Stimulated activated CD8-positive, alpha-beta memory T cell treated with anti-CD3 and anti-CD28 coated beads, Interleukin-4, amount 100 ng/mL, for 48 hours (primary cell): Measurements from ENCODE around the gene OR2A25.

Experiments used
- DNase-seq: peaks from one replicate; pipeline ENCODE4 v3.0.0-alpha.2; 2020

Gene OR2A25

DNA sequence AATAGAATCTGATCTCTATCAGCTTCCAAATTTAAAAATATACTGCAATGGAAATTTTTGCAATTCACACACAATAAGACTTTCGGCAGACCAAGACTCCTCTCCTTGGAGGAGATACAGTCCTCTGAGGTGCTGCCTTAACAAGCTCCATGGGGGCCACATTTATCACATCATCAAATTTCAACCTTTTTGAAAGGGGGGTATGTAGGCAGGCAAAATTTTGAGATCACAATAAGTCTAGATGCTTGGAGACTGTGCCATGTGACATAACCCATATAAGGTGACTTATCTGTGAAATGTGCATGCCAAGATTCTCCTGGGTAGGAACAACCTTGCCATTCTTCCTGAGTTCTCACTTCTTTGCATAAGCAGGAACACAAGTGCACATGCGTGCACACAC, 16.4 kb downstream of the OR2A25 start, which contains the start of gene OR2A12:
Gene OR2A12 (plus strand): TSS at position 301 of the 400 bp plus-strand sequence. CDS start 8,830 bp downstream, outside the sequence.
- DNase-seq = no peak

DNA sequence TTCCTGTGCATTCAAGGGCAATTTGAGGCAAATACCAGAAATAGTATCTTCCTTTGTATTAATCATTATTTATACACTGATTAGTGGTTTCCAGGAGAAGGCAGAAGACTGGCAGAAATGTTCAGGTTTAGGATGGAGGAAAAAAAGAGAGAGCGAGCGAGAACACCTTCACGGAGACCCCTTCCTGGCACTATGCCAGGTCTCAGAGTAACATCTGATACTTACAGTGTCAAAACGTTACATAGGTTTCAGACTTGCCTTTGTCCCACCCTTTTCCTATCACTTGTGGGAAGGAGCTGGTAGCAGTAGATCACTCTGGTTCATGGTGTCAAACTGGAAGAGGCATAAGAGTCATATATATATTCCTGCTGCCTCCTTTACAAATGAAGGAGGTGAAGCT, 17.1 kb downstream of the OR2A25 start:
- DNase-seq = no peak

GRCh38 chr7:144087230-144087629, 17.6 kb downstream of the OR2A25 start:
- no peak for DNase-seq

DNA sequence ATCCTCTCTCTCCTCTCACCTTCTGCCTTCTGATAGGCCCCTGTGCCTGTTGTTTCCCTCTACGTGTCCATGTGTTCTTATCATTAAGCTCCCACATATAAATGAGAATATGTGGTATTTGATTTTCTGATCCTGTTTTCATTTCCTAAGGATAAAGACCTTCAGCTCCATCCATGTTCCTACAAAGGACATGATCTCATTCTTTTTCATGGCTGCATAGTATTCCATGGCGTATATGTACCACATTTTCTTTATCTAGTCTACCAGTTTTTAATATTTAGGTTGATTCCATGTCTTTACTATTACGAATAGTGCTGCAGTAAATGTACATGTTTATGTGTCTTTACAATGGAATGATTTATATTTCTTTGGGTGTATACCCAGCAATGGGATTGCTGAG, 21.1 kb downstream of the OR2A25 start:
- no peak for DNase-seq

- DNase-seq = no peak
Measured at GRCh38 chr7:144098776-144099175, 29.2 kb downstream of the OR2A25 start.

DNA sequence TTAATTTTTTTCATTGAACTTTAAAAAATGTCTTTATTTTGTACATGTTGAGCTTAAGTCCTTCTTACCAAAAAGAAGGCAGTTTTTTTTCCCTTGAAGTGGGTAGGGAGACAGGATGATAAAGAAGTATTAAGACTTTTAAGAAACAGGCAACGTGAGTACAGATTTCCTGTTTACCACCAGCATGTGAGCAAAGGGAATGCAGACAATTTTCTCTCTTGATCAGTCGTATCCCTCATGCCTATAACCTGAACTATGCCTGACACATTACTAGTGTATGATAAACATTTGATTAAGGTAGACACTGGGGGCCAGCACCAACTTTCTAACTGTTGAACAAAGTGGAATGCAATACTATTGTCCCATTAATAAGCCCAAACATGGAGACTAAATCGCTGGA, 31.0 kb downstream of the OR2A25 start:
- no peak for DNase-seq

DNA sequence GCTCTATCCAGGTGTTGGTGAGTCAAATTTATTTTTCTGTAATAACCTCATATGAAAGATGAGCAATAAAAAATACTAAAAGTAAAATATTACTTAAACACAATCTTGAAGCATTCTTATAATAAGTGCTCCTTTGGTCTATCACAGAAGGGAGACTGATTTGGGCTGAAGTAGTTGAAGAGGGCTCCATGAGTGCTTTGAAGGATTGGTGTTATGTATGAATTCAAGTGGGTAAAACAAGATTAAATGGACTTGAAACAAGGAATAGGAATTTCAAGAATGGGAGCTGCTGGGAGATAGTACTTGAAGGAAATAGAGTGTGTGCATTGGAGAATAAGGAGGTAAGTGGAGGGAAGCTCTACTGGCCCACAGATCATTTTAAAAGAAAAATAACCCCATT, 32.4 kb downstream of the OR2A25 start:
- no peak for DNase-seq

DNA sequence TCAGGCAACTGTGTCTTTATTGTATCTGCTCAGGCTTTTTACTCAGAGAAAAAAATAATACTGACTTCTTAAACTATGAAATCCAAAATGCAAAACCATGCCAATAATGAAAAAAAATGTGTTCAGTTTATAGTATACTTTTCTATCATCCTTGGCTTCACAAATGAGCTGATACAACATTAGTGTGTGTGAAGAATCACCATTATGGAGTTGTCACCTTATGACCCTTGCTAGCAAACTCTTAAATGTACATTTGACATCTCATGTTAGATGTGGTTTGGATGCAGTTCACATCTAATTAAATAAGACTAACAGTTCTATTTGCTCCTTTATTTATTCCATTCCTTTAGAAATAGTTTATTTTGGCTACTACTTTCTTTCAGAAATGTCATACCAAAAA, 35.6 kb downstream of the OR2A25 start:
- DNase-seq = no peak

GRCh38 chr7:144109283-144109682, 39.7 kb downstream of the OR2A25 start, which contains the start of gene OR2A2:
TSS of gene OR2A2 (plus strand) at chr7:144109583. CDS start at chr7:144109583, 0 bp downstream.
- no peak for DNase-seq

- DNase-seq = no peak
Measured at GRCh38 chr7:144110272-144110671, 40.7 kb downstream of the OR2A25 start.

- DNase-seq = no peak
Measured at GRCh38 chr7:144113651-144114050, 44.0 kb downstream of the OR2A25 start.

DNA sequence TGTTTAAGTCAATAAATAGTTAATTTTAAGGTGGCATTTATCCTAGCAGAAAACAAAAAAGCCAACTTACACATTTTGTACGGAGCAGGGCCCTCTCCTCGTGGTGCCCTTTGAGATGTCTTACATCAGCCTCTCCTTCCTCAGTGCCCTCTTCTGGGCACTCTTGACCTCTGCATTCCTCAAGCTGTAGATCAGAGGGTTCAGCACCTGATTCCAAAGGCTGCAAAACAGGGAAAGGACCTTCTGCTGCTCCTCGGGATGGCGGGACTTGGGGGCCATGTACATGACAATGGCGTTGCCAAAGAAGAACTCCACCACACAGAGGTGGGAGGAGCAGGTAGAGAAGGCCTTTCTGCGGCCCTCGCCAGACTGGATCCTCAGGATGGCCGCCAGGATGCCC, 48.7 kb downstream of the OR2A25 start:
- DNase-seq = no peak

DNA sequence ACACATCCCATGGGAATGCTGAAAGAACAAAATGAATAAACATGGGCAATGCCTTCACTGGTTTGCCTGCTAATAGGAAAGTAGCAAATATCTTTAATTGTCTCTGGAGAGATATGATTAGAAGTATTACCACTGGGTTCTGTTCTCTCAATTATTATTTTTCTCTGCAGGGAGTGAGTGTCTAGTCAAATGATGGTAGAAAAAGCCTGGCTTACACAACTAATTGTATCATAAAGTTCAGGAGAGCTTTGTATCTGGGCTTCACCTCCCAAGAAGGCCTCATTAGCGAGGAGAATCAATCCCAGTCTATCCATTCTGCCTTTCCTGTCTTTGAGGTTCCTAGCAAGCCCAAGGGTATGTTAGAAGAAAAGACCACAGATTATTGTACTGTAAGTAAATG, 53.3 kb downstream of the OR2A25 start, which contains the start of gene OR2A14:
Gene OR2A14 (plus strand): TSS at position 301 of the 400 bp plus-strand sequence. CDS start 5,937 bp downstream, outside the sequence.
- DNase-seq = no peak
